Endothelial cell of umbilical vein (primary cell): ENCODE measurements around the gene DYNAP. TPM values are rescaled to one million over a fixed set of nuclear protein-coding genes. Genes with fewer than 3 reads are reported as not detected.

Experiments used
- BruUV-seq: library from RNA; stranded (reverse); fragments of 400-500 nt; replicated peaks from 2 replicates; lab custom pipeline; 2021; lab: Mats Ljungman, UMichigan
- CTCF ChIA-PET: fragments of 300-600, 350-600 bp; sonication (Branson Sonifier 250); formaldehyde crosslinking; loops from one replicate; lab custom pipeline; 2021; ENCODE audit warnings: antibody characterized with exemption, inconsistent platforms; lab: Charles Lee
- POLR2A ChIA-PET: fragments of 300-600, 350-600 bp; sonication (Branson Sonifier 250); formaldehyde crosslinking; loops from one replicate; lab custom pipeline; 2021; ENCODE audit warnings: antibody characterized with exemption, inconsistent platforms; lab: Charles Lee
- DNase-seq: peaks from one replicate; pipeline ENCODE4 v3.0.0-alpha.2; 2011; ENCODE audit warnings: low read depth, low spot score
- FAIRE-seq: peaks from 2 replicates; lab custom pipeline; 2011; peaks lifted over from hg19 to GRCh38; lab: Jason Lieb, UNC
- H2AFZ ChIP-seq: 2 replicates; pipeline ENCODE4 v1.6.0; 2012; ENCODE audit warnings: low read depth, low read length, control low read depth, inconsistent platforms
- H3K27ac ChIP-seq: 2 replicates; pipeline ENCODE4 v1.5.1; 2011; ENCODE audit warnings: low read depth, mild to moderate bottlenecking, control low read depth, low read length, moderate library complexity; ENCODE audit not compliant: insufficient read depth
- H3K27me3 ChIP-seq, 2 experiments: 2 replicates each; pipeline versions ENCODE4 v1.6.0 to v1.6.1; 2011; ENCODE audit warnings: low read length in 2 of 2, mixed read lengths in 1 of 2; ENCODE audit not compliant: control insufficient read depth in 2 of 2, insufficient read depth in 2 of 2
- H3K36me3 ChIP-seq, 2 experiments: 2 replicates in 1 of 2; 3 replicates in 1 of 2; pipeline ENCODE4 v1.5.1; 2011; ENCODE audit warnings: low read length in 2 of 2, mild to moderate bottlenecking in 1 of 2, moderate library complexity in 1 of 2; ENCODE audit not compliant: control insufficient read depth in 2 of 2, insufficient read depth in 2 of 2; ENCODE audit errors: extremely low read depth in 1 of 2
- H3K4me1 ChIP-seq: 3 replicates; pipeline ENCODE4 v1.5.1; 2011; ENCODE audit warnings: mild to moderate bottlenecking, low read length; ENCODE audit not compliant: control insufficient read depth, insufficient read depth; ENCODE audit errors: extremely low read depth
- H3K4me2 ChIP-seq: 2 replicates; pipeline ENCODE4 v1.6.1; 2011; ENCODE audit warnings: low read length, control low read depth, mixed read lengths; ENCODE audit not compliant: insufficient read depth
- H3K4me3 ChIP-seq, 3 experiments: fragments of 200-600 bp in 1 of 3; sonication (generic), shearing (Covaris generic) in 1 of 3; replicated peaks in 1 of 3; 2 replicates each; pipeline ENCODE4 v1.5.1; 2011 to 2016; ENCODE audit warnings: control low read depth in 3 of 3, low read length in 3 of 3, mild to moderate bottlenecking in 2 of 3, inconsistent platforms in 1 of 3, low read depth in 1 of 3, moderate library complexity in 1 of 3; ENCODE audit not compliant: insufficient read depth in 1 of 3
- H3K79me2 ChIP-seq: 2 replicates; pipeline ENCODE4 v1.6.0; 2012; ENCODE audit warnings: low read length, inconsistent platforms; ENCODE audit not compliant: control insufficient read depth, insufficient read depth
- H3K9ac ChIP-seq: replicated peaks from 2 replicates; pipeline ENCODE3; 2011; ENCODE audit warnings: low read length, control low read depth; ENCODE audit not compliant: insufficient read depth; ENCODE audit errors: extremely low read depth
- H3K9me1 ChIP-seq: replicated peaks from 3 replicates; pipeline ENCODE4 v1.6.0; 2011; ENCODE audit warnings: mild to moderate bottlenecking, low read length; ENCODE audit not compliant: control insufficient read depth, insufficient read depth; ENCODE audit errors: extremely low read depth
- H3K9me3 ChIP-seq: replicated peaks from 2 replicates; pipeline ENCODE4 v1.5.1; 2012; ENCODE audit warnings: low read length, inconsistent platforms; ENCODE audit not compliant: control insufficient read depth, insufficient read depth
- H4K20me1 ChIP-seq: replicated peaks from 2 replicates; pipeline ENCODE3; 2011; ENCODE audit warnings: mild to moderate bottlenecking, low read length; ENCODE audit not compliant: control insufficient read depth, insufficient read depth; ENCODE audit errors: extremely low read depth
- EZH2 ChIP-seq: IDR thresholded peaks from 2 replicates; pipeline ENCODE4 v1.6.1; 2012; ENCODE audit warnings: borderline replicate concordance, low read depth, mild to moderate bottlenecking, moderate library complexity, low read length, inconsistent platforms; ENCODE audit not compliant: severe bottlenecking
- FOS ChIP-seq: IDR thresholded peaks from 2 replicates; pipeline ENCODE4 v1.6.1; 2011; ENCODE audit warnings: mild to moderate bottlenecking, low read length, moderate library complexity, borderline replicate concordance; ENCODE audit not compliant: insufficient read depth
- GATA2 ChIP-seq: IDR thresholded peaks from 2 replicates; pipeline ENCODE4 v1.7.0; 2011; ENCODE audit warnings: low read depth, mild to moderate bottlenecking, moderate library complexity, mixed read lengths, low read length; ENCODE audit not compliant: insufficient read length, insufficient read depth
- JUN ChIP-seq: IDR thresholded peaks from 2 replicates; pipeline ENCODE4 v1.6.1; 2011; ENCODE audit warnings: borderline replicate concordance, low read depth; ENCODE audit not compliant: insufficient read length, insufficient read depth
- MYC ChIP-seq: IDR thresholded peaks from one replicate; pipeline ENCODE4 v1.6.1; 2011; ENCODE audit warnings: mild to moderate bottlenecking, low read depth, low read length
- POLR2A ChIP-seq: IDR thresholded peaks from 2 replicates; pipeline ENCODE4 v1.6.1; 2012; ENCODE audit warnings: low read depth, mild to moderate bottlenecking, control low read depth, low read length
- POLR2AphosphoS5 ChIP-seq: IDR thresholded peaks from 2 replicates; pipeline ENCODE4 v1.6.1; 2012; ENCODE audit warnings: low read depth, mild to moderate bottlenecking, control low read depth, low read length, moderate library complexity; ENCODE audit not compliant: insufficient read depth
- dilution Hi-C: fragments of 300-500 bp; cut with MboI; formaldehyde crosslinking; loops from one replicate; pipeline ENCODE4 v1.15.0; 2019; ENCODE audit warnings: low sequenced_read_pairs; ENCODE audit not compliant: extremely low pct_ligation_motif_present
- intact Hi-C: fragments of 100-400 bp; cut with micrococcal nuclease; formaldehyde crosslinking; loops from one replicate; pipeline ENCODE4 v1.10.0; 2022
- polyA plus RNA-seq, 4 experiments: library from polyadenylated mRNA; depleted of rRNA in 3 of 4; stranded (reverse) in 3 of 4; unstranded in 1 of 4; fragments of >200 nt; gene quantifications; 2 replicates each; pipeline versions ENCODE4 v1.2.1 to v1.2.3, GENCODE V29; 2011 to 2012; ENCODE audit warnings: missing spikeins in 1 of 4
- total RNA-seq: library from RNA; stranded (reverse); gene quantifications from 2 replicates; pipeline ENCODE4 v1.2.3, GENCODE V29; 2021
- TF ChIP-seq, protein P1 (sequence below), 2 donors: IDR thresholded peaks; 1 replicate in 1 of 2; 2 replicates in 1 of 2; pipeline ENCODE4 v1.5.1; 2011; ENCODE audit warnings: low read length in 2 of 2, mild to moderate bottlenecking in 2 of 2, moderate library complexity in 2 of 2, control low read depth in 1 of 2, inconsistent platforms in 1 of 2, low read depth in 1 of 2; ENCODE audit not compliant: insufficient read depth in 1 of 2; ENCODE audit errors: extremely low read depth in 1 of 2
- TF ChIP-seq, protein P2 (sequence below): IDR thresholded peaks from 2 replicates; pipeline ENCODE4 v1.6.1; 2011; ENCODE audit not compliant: insufficient read depth, insufficient read length

The DYNAP gene
- total and polyA plus RNA-seq, 2 donors (not counting 3 experiments of a cell fraction or from before 2014, with no cell fraction given): not detected

DNA sequence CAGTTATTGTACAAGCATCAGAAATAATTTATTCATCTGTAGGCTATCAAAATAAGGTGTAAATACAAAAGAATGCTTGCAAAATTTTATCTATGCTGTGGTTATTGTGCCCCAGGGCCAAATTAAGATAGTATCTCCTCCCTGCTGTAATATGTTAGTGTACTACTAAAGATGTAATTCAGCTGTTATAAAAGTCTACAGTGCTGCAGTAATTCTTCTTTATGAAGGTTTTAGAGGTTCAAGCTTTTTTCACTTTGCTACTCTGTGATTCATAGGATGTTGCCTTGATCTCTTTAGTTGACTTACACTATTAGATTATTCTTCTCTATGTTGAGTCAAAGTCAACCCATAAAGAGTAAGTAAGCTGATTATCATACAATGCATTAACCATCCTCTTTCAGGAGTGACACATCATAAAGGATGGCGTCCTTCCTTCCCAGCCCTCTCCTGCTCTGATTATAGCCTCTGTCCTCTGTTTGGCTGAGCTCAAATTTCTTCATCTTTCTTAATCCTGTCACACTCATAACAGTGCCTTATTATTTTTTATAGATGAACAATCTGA, 29.3 kb upstream of the DYNAP start:
- Histone ChIP-seq H3K9ac (no peak overlapping the region), H3K36me3 (no peaks in the 10 kb centered on the region), H3K9me3 (no peaks in the 10 kb centered on the region), H3K79me2 (no peaks in the 10 kb centered on the region), H2AFZ (no peak overlapping the region), H3K27ac (no peak overlapping the region), H3K9me1 (no peaks in the 10 kb centered on the region), H3K27me3 (no peaks in the 10 kb centered on the region), H3K4me1 (no peaks in the 10 kb centered on the region), H3K4me3 (no peak overlapping the region), H3K4me2 (no peak overlapping the region), H4K20me1 (no peaks in the 10 kb centered on the region)
- DNase-seq (no peak), FAIRE-seq (no peak)
- CTCF ChIA-PET: interaction anchor here (1.6 kb wide), 2 partner anchors 15 to 24 kb away, joined by 3 to 4 read pairs; no protein-coding TSS in a partner anchor
- dilution Hi-C loops: no loop called here
- intact Hi-C loops: no loop called here
- no TSS peak for BruUV-seq
- TF ChIP-seq, protein P1, sequence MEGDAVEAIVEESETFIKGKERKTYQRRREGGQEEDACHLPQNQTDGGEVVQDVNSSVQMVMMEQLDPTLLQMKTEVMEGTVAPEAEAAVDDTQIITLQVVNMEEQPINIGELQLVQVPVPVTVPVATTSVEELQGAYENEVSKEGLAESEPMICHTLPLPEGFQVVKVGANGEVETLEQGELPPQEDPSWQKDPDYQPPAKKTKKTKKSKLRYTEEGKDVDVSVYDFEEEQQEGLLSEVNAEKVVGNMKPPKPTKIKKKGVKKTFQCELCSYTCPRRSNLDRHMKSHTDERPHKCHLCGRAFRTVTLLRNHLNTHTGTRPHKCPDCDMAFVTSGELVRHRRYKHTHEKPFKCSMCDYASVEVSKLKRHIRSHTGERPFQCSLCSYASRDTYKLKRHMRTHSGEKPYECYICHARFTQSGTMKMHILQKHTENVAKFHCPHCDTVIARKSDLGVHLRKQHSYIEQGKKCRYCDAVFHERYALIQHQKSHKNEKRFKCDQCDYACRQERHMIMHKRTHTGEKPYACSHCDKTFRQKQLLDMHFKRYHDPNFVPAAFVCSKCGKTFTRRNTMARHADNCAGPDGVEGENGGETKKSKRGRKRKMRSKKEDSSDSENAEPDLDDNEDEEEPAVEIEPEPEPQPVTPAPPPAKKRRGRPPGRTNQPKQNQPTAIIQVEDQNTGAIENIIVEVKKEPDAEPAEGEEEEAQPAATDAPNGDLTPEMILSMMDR (IDR thresholded peaks at IDR 0.05; ENCODE audit: extremely low read depth in 1 of 2, insufficient read depth in 1 of 2, low read depth in 1 of 2, low read length in 2 of 2): no peak
- TF ChIP-seq FOS (no peak), POLR2AphosphoS5 (no peak), GATA2 (no peak), POLR2A (no peak), EZH2 (no peak), MYC (no peak), JUN (no peak)
- TF ChIP-seq, protein P2, sequence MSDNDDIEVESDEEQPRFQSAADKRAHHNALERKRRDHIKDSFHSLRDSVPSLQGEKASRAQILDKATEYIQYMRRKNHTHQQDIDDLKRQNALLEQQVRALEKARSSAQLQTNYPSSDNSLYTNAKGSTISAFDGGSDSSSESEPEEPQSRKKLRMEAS: no peak
- POLR2A ChIA-PET: no interaction called here
